ENCODE data around the gene EOLA2. TPM values are rescaled to one million over a fixed set of nuclear protein-coding genes. Genes with fewer than 3 reads are reported as not detected.

Gene EOLA2
- polyA plus RNA-seq (2013): 33.9 TPM

DNA sequence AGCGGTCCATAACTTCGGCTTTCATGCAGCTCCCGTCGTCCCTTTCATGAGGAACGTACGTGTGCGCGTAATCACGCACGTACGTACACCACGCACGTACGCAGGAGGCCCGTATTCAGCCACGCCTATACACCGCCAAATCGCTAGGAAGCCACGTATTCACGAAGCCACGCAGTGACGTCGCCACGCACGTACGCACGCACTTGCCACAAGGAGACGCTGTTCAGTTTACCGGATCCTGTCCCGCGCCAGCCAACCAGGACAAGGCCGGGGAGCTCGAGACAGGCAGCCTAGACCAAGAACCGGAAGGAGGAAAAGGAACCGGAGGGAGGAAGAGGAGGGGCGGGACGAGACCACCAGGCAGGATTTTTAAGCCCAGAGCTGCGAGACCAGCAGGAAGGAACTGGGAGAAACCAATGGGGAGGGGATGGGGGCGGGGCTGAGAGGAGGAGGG is at the start of gene EOLA2:
Gene EOLA2 (minus strand): TSS at position 65 of the 454 bp plus-strand sequence. CDS start 4,617 bp downstream, outside the sequence.
- ChIA-PET POLR2A (interaction anchor here (1.1 kb wide), 1 partner anchor 437 kb away, joined by 3 read pairs; no protein-coding TSS in a partner anchor), CTCF (interaction anchor here (0.6 to 1.0 kb wide), 2 partner anchors 22 to 34 kb away, joined by 3 to 4 read pairs; no protein-coding TSS in a partner anchor)
- Histone ChIP-seq H3K27me3 (replicated peaks in 2 of 5; ENCODE audit: control insufficient read depth in 4 of 5, insufficient read depth in 5 of 5, low read length in 4 of 5) (no peaks in the 10 kb centered on the region), H3K27ac (ENCODE audit: insufficient read depth in 1 of 2, low read depth in 1 of 2, low read length in 2 of 2, poor library complexity in 1 of 2, severe bottlenecking in 2 of 2) (peak within 1 kb of the TSS; percentile 75 to 89), H3K4me3 (ENCODE audit: control insufficient read depth in 1 of 7, extremely low read depth in 1 of 7, insufficient read depth in 4 of 7, low read depth in 2 of 7, low read length in 6 of 7) (peak within 1 kb of the TSS; percentile 55 to 83 (median 71)), H3K4me1 (ENCODE audit: control extremely low read depth in 1 of 4, control insufficient read depth in 4 of 4, insufficient read depth in 4 of 4, low read length in 3 of 4) (peaks cover 4 to 11% (median 9%) of the 10 kb centered on the region in 4 experiments), H3K9me3 (ENCODE audit: control extremely low read depth in 1 of 5, control insufficient read depth in 4 of 5, insufficient read depth in 2 of 5, low read depth in 1 of 5, low read length in 4 of 5) (no peaks in the 10 kb centered on the region), H3K36me3 (ENCODE audit: control insufficient read depth in 4 of 4, insufficient read depth in 4 of 4, low read length in 3 of 4) (peaks cover 0 to 3% (median 0%) of the 10 kb centered on the region in 4 experiments)
- DNase-seq: peak; percentile 98 to 99 (median 99)
- 53% methylated on average over 24 of the region's 39 CpGs for WGBS (ENCODE audit: insufficient coverage)

DNA sequence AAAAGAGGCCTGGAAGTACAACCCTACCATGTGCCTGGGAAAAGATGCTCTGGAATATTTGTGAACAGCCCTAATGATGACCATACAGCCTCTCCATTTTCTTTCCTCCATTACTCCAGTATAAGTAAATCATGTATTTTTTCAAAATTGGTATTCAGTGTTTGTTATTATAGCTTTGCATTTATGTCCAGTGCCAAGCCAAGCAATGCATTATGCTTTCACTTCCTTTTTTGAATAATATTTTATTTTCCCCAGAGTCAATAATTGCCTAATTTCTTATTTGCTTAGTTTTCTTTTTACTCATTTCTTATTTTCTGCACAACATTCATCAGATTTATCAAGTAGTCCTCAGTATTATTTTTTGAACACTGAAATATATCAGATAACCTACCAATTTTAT is 49.3 kb upstream of the EOLA2 start:
- Histone ChIP-seq H3K9me3 (ENCODE audit: control extremely low read depth in 1 of 5, control insufficient read depth in 4 of 5, insufficient read depth in 2 of 5, low read depth in 1 of 5, low read length in 4 of 5) (no peaks in the 10 kb centered on the region), H3K27me3 (replicated peaks in 2 of 5; ENCODE audit: control insufficient read depth in 4 of 5, insufficient read depth in 5 of 5, low read length in 4 of 5) (no peaks in the 10 kb centered on the region), H3K4me1 (ENCODE audit: control extremely low read depth in 1 of 4, control insufficient read depth in 4 of 4, insufficient read depth in 4 of 4, low read length in 3 of 4) (no peaks in the 10 kb centered on the region), H3K36me3 (ENCODE audit: control insufficient read depth in 4 of 4, insufficient read depth in 4 of 4, low read length in 3 of 4) (peaks cover 0 to 2% (median 0%) of the 10 kb centered on the region in 4 experiments), H3K4me3 (ENCODE audit: control insufficient read depth in 1 of 7, extremely low read depth in 1 of 7, insufficient read depth in 4 of 7, low read depth in 2 of 7, low read length in 6 of 7) (no peak overlapping the region), H3K27ac (ENCODE audit: insufficient read depth in 1 of 2, low read depth in 1 of 2, low read length in 2 of 2, poor library complexity in 1 of 2, severe bottlenecking in 2 of 2) (no peak overlapping the region)
- CTCF ChIA-PET: no interaction called here
- POLR2A ChIA-PET: no interaction called here
- DNase-seq: no peak

DNA sequence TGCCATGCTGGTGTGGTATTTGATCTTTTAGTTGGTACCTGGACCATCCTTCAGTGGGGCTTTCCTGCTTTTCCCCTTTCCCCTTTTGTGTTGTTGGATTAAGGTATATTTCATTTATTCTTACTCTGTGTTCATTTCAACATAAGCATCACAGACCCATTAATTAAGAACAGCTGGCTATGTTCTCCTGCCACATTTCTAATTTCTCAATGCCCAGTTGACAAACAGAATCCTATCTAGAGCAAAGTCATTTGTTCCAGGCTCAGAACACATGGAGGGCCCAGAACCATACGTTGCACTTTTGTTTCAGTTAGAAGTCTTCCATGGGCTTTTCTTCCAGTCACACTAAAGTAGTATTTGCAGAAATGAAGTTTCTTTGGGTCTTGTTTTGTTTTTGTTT is 46.1 kb upstream of the EOLA2 start:
- H3K27me3 ChIP-seq (replicated peaks in 2 of 5; ENCODE audit: control insufficient read depth in 4 of 5, insufficient read depth in 5 of 5, low read length in 4 of 5): no peaks in the 10 kb centered on the region
- 80% methylated on average over 1 of the region's 1 CpG for WGBS (ENCODE audit: insufficient coverage)

DNA sequence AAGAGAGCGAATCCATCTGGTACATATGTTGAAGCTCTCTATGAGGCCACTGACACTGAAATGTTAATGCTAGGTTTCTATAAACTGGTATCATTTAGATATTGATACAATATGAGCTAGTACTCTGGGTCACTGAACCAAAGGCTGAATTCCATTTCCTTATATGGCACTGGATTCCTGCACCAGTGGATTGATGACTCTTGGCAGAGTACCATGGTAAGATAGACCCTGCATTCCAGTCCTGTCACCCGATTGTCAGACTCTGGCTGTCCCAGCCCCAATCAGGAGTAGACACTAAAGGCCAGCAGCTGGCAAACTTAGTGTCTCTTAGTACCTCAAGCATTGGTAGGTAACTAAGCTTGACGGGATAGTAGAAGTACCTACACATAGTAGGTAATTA is 44.0 kb upstream of the EOLA2 start:
- Histone ChIP-seq H3K27ac (ENCODE audit: insufficient read depth in 1 of 2, low read depth in 1 of 2, low read length in 2 of 2, poor library complexity in 1 of 2, severe bottlenecking in 2 of 2) (no peak overlapping the region), H3K9me3 (ENCODE audit: control extremely low read depth in 1 of 5, control insufficient read depth in 4 of 5, insufficient read depth in 2 of 5, low read depth in 1 of 5, low read length in 4 of 5) (no peaks in the 10 kb centered on the region), H3K36me3 (ENCODE audit: control insufficient read depth in 4 of 4, insufficient read depth in 4 of 4, low read length in 3 of 4) (no peaks in the 10 kb centered on the region), H3K4me1 (ENCODE audit: control extremely low read depth in 1 of 4, control insufficient read depth in 4 of 4, insufficient read depth in 4 of 4, low read length in 3 of 4) (no peaks in the 10 kb centered on the region), H3K4me3 (ENCODE audit: control insufficient read depth in 1 of 7, extremely low read depth in 1 of 7, insufficient read depth in 4 of 7, low read depth in 2 of 7, low read length in 6 of 7) (no peak overlapping the region), H3K27me3 (replicated peaks in 2 of 5; ENCODE audit: control insufficient read depth in 4 of 5, insufficient read depth in 5 of 5, low read length in 4 of 5) (no peaks in the 10 kb centered on the region)
- POLR2A ChIA-PET: no interaction called here
- CTCF ChIA-PET: interaction anchor here (1.5 kb wide), 1 partner anchor 387 kb away, joined by 3 read pairs; no protein-coding TSS in a partner anchor
- 100% methylated on average over 1 of the region's 3 CpGs for WGBS (ENCODE audit: insufficient coverage)
- DNase-seq: no peak

More for the DNA sequence above, 46.1 kb upstream of the EOLA2 start:
- POLR2A ChIA-PET: no interaction called here
- H3K27ac ChIP-seq (ENCODE audit: insufficient read depth in 1 of 2, low read depth in 1 of 2, low read length in 2 of 2, poor library complexity in 1 of 2, severe bottlenecking in 2 of 2): no peak overlapping the region
- no peaks in the 10 kb centered on the region for H3K36me3 ChIP-seq (ENCODE audit: control insufficient read depth in 4 of 4, insufficient read depth in 4 of 4, low read length in 3 of 4)
- CTCF ChIA-PET: interaction anchor here (1.2 kb wide), 1 partner anchor 10 kb away, joined by 3 read pairs; no protein-coding TSS in a partner anchor
- DNase-seq: no peak
- H3K4me1 ChIP-seq (ENCODE audit: control extremely low read depth in 1 of 4, control insufficient read depth in 4 of 4, insufficient read depth in 4 of 4, low read length in 3 of 4): no peaks in the 10 kb centered on the region
- H3K9me3 ChIP-seq (ENCODE audit: control extremely low read depth in 1 of 5, control insufficient read depth in 4 of 5, insufficient read depth in 2 of 5, low read depth in 1 of 5, low read length in 4 of 5): no peaks in the 10 kb centered on the region
- H3K4me3 ChIP-seq (ENCODE audit: control insufficient read depth in 1 of 7, extremely low read depth in 1 of 7, insufficient read depth in 4 of 7, low read depth in 2 of 7, low read length in 6 of 7): no peak overlapping the region

DNA sequence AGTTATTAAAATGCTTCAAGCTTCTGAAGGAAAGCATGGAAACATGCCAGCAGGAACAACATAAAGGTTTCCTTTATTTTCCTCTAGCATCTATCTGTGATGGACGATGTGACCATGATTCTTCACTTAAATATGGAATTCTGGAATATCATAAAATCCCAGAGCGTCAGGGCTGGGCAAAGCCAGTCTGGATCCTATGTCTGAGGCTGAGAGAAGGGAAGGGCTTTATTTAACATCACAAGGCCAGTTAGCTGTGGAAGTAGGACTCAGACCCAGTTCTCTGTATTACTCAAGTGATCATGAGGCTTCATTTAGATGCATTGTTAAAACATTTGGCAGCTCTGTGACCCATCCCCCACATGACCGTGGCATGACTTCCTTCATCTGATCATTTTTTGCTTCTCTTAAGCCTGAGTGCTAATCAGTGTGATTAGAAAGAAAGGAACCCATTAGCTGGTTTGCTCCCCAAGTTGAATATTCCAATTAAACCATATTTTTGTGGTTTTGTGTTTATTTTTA is 40.9 kb upstream of the EOLA2 start:
- no peaks in the 10 kb centered on the region for H3K27me3 ChIP-seq (replicated peaks in 2 of 5; ENCODE audit: control insufficient read depth in 4 of 5, insufficient read depth in 5 of 5, low read length in 4 of 5)
- DNase-seq: no peak
- POLR2A ChIA-PET: no interaction called here
- H3K9me3 ChIP-seq (ENCODE audit: control extremely low read depth in 1 of 5, control insufficient read depth in 4 of 5, insufficient read depth in 2 of 5, low read depth in 1 of 5, low read length in 4 of 5): no peaks in the 10 kb centered on the region
- H3K36me3 ChIP-seq (ENCODE audit: control insufficient read depth in 4 of 4, insufficient read depth in 4 of 4, low read length in 3 of 4): no peaks in the 10 kb centered on the region
- 84% methylated on average over 2 of the region's 3 CpGs for WGBS (ENCODE audit: insufficient coverage)
- CTCF ChIA-PET: no interaction called here
- H3K4me3 ChIP-seq (ENCODE audit: control insufficient read depth in 1 of 7, extremely low read depth in 1 of 7, insufficient read depth in 4 of 7, low read depth in 2 of 7, low read length in 6 of 7): no peak overlapping the region
- no peak overlapping the region for H3K27ac ChIP-seq (ENCODE audit: insufficient read depth in 1 of 2, low read depth in 1 of 2, low read length in 2 of 2, poor library complexity in 1 of 2, severe bottlenecking in 2 of 2)
- no peaks in the 10 kb centered on the region for H3K4me1 ChIP-seq (ENCODE audit: control extremely low read depth in 1 of 4, control insufficient read depth in 4 of 4, insufficient read depth in 4 of 4, low read length in 3 of 4)

DNA sequence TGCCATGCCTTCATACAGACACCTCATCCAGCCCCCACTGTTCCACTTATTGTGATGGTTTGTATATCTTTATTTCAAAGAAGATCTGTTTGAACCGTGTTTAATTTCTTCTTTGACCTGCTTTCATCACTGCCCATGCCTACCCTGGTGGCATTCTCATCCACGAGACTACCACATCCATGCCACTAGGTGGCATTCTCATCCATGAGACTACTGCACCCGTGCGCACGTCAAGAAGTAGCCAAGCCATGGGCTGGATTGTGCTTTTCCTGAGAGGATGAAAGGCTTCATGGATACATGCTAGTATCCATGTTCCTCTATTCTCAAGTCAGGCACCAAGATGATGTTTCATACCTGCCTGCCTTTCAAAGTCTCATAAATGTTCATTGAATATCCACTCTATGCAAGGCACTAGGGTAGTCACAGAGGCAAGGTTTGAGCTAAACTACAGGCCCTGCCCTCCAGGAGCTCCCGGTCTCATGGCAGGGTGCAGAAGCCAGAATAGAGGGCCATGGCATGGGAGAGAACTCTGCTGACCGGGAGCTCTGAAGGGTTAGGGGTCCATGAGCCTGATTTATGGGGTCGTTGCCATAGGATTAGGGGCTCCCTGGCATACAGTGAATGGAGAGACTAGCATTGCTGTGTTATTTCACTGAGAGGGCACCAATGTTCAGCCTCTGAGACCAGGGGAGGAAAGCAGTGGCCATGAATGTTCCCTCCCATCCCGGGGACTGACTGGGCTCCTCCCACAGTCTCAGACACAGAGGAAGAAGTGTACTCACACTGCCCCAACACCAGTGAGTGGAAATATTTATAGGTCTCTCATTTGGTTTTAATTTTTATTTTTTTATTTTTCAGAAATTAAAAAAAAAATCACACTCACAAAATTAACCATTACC is 24.8 kb upstream of the EOLA2 start:
- Histone ChIP-seq H3K27ac (ENCODE audit: insufficient read depth in 1 of 2, low read depth in 1 of 2, low read length in 2 of 2, poor library complexity in 1 of 2, severe bottlenecking in 2 of 2) (no peak overlapping the region), H3K4me1 (ENCODE audit: control extremely low read depth in 1 of 4, control insufficient read depth in 4 of 4, insufficient read depth in 4 of 4, low read length in 3 of 4) (no peaks in the 10 kb centered on the region), H3K36me3 (ENCODE audit: control insufficient read depth in 4 of 4, insufficient read depth in 4 of 4, low read length in 3 of 4) (no peaks in the 10 kb centered on the region), H3K4me3 (ENCODE audit: control insufficient read depth in 1 of 7, extremely low read depth in 1 of 7, insufficient read depth in 4 of 7, low read depth in 2 of 7, low read length in 6 of 7) (no peak overlapping the region), H3K27me3 (replicated peaks in 2 of 5; ENCODE audit: control insufficient read depth in 4 of 5, insufficient read depth in 5 of 5, low read length in 4 of 5) (no peaks in the 10 kb centered on the region), H3K9me3 (ENCODE audit: control extremely low read depth in 1 of 5, control insufficient read depth in 4 of 5, insufficient read depth in 2 of 5, low read depth in 1 of 5, low read length in 4 of 5) (no peaks in the 10 kb centered on the region)
- 32% methylated on average over 7 of the region's 9 CpGs for WGBS (ENCODE audit: insufficient coverage)
- POLR2A ChIA-PET: no interaction called here
- CTCF ChIA-PET: interaction anchor here (0.8 to 1.5 kb wide), 4 partner anchors 390 to 752 kb away, joined by 3 to 9 read pairs (median 4); no protein-coding TSS in a partner anchor
- DNase-seq: peak; percentile 31 to 59 (median 52)

DNA sequence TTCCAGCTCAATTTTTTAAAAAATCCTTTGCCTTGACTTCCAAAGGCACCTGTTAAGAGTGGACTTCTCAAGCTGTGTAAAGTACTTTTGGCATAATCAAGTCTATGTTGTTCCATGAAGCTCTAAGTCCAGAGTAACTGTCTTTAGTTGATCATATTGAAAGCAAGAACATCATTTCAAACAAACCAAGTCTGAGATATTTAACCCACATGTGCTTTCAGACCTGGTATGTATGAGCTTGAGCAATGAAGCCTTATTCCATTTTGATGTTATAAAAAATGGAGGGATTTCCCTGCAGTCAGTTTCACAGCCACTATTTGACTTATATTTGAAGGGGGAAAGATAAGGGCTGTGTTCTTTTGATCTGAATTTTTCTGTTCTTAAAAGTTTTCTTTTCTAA is 23.7 kb upstream of the EOLA2 start:
- Histone ChIP-seq H3K27me3 (replicated peaks in 2 of 5; ENCODE audit: control insufficient read depth in 4 of 5, insufficient read depth in 5 of 5, low read length in 4 of 5) (no peaks in the 10 kb centered on the region), H3K4me1 (ENCODE audit: control extremely low read depth in 1 of 4, control insufficient read depth in 4 of 4, insufficient read depth in 4 of 4, low read length in 3 of 4) (no peaks in the 10 kb centered on the region), H3K4me3 (ENCODE audit: control insufficient read depth in 1 of 7, extremely low read depth in 1 of 7, insufficient read depth in 4 of 7, low read depth in 2 of 7, low read length in 6 of 7) (no peak overlapping the region), H3K27ac (ENCODE audit: insufficient read depth in 1 of 2, low read depth in 1 of 2, low read length in 2 of 2, poor library complexity in 1 of 2, severe bottlenecking in 2 of 2) (no peak overlapping the region), H3K36me3 (ENCODE audit: control insufficient read depth in 4 of 4, insufficient read depth in 4 of 4, low read length in 3 of 4) (no peaks in the 10 kb centered on the region), H3K9me3 (ENCODE audit: control extremely low read depth in 1 of 5, control insufficient read depth in 4 of 5, insufficient read depth in 2 of 5, low read depth in 1 of 5, low read length in 4 of 5) (no peaks in the 10 kb centered on the region)
- CTCF ChIA-PET: interaction anchor here (0.7 to 1.5 kb wide), 5 partner anchors 392 to 753 kb away, joined by 3 to 9 read pairs (median 3); no protein-coding TSS in a partner anchor
- POLR2A ChIA-PET: interaction anchor here (0.6 kb wide), 1 partner anchor 402 kb away, joined by 3 read pairs; no protein-coding TSS in a partner anchor
- no peak for DNase-seq

Data from common myeloid progenitor, CD34-positive (primary cell).